Naive thymus-derived CD8-positive, alpha-beta T cell (primary cell): ENCODE measurements around the gene CBX4. TPM values are rescaled to one million over a fixed set of nuclear protein-coding genes. Genes with fewer than 3 reads are reported as not detected.

Source experiments
- ATAC-seq, 2 donors: fragments of 150-1000 bp; cut with Tn5 transposase in 1 of 2; sonication (Bioruptor Pico), chemical (Tn5 transposase) in 1 of 2; 1 replicate in 1 of 2; 2 replicates in 1 of 2; pipeline ENCODE4 v1.10.0; 2021; ENCODE audit warnings: mild to moderate bottlenecking in 2 of 2, moderate library complexity in 2 of 2
- POLR2A ChIA-PET: fragments of 350-600 bp; sonication (Branson Sonifier 250); formaldehyde crosslinking; loops from one replicate; lab custom pipeline; 2021; ENCODE audit warnings: antibody characterized with exemption; lab: Charles Lee
- DNase-seq, 10 donors: peaks; one replicate each; pipeline versions ENCODE4 v3.0.0 to v3.0.0-alpha.2; 2020 to 2022
- H3K27ac Mint-ChIP-seq, 10 donors: one replicate each; pipeline ENCODE4 v1.8.0; 2020 to 2022; ENCODE audit warnings: mild to moderate bottlenecking in 10 of 10, mixed read lengths in 10 of 10, moderate library complexity in 4 of 10, inconsistent platforms in 1 of 10
- H3K27me3 Mint-ChIP-seq, 5 donors: one replicate each; pipeline ENCODE4 v1.8.0; 2021 to 2022; ENCODE audit warnings: mixed read lengths in 5 of 5
- H3K36me3 Mint-ChIP-seq, 3 donors: one replicate each; pipeline ENCODE4 v1.8.0; 2020 to 2022; ENCODE audit warnings: mixed read lengths in 3 of 3, mild to moderate bottlenecking in 2 of 3, inconsistent platforms in 1 of 3
- H3K4me1 Mint-ChIP-seq, 4 donors: one replicate each; pipeline ENCODE4 v1.8.0; 2021 to 2022; ENCODE audit warnings: mixed read lengths in 4 of 4
- H3K4me3 Mint-ChIP-seq, 10 donors: one replicate each; pipeline ENCODE4 v1.8.0; 2020 to 2022; ENCODE audit warnings: mild to moderate bottlenecking in 10 of 10, mixed read lengths in 10 of 10, moderate library complexity in 6 of 10, inconsistent platforms in 1 of 10
- H3K9me3 Mint-ChIP-seq, 9 donors: one replicate each; pipeline ENCODE4 v1.8.0; 2020 to 2022; ENCODE audit warnings: mixed read lengths in 9 of 9, mild to moderate bottlenecking in 3 of 9, inconsistent platforms in 1 of 9, moderate library complexity in 1 of 9
- polyA plus RNA-seq, 3 donors: library from polyadenylated mRNA; unstranded; fragments of 300-500 nt; fragmentation: Illumina TruSeq; gene quantifications; one replicate each; pipeline ENCODE4 v1.2.3, GENCODE V29; 2021
- total RNA-seq, 8 experiments: library from RNA in 2 of 8; stranded (reverse) in 2 of 8; gene quantifications; one replicate each; pipeline ENCODE4 v1.2.3 and lab custom pipeline; 2021 to 2026

CBX4 gene
- total RNA-seq: 10 to 100 TPM; 78.6 to 80.7 TPM
- polyA plus RNA-seq: 10 to 100 TPM in 1 of 3 donors, 1 to 10 TPM in 2; 4.3 to 16.0 (median 9.3) TPM
- total RNA-seq (lab: John Stamatoyannopoulos, UW): 12.8 to 98.9 (median 44.4) reads per million in 6 experiments

- H3K9me3 Mint-ChIP-seq: peaks cover 0 to 2% (median 0%) of the 10 kb centered on the region in 9 donors
- peak; percentile 73 to 75 for ATAC-seq
- peaks cover 0 to 12% (median 4%) of the 10 kb centered on the region in 3 donors for H3K36me3 Mint-ChIP-seq
- H3K4me3 Mint-ChIP-seq: peak within 1 kb of the TSS; percentile 94 to 100 (median 97)
- H3K27ac Mint-ChIP-seq: peak within 1 kb of the TSS; percentile 95 to 99 (median 98)
- H3K4me1 Mint-ChIP-seq: peaks cover 19 to 63% (median 50%) of the 10 kb centered on the region in 4 donors
- H3K27me3 Mint-ChIP-seq: peaks cover 7 to 33% (median 13%) of the 10 kb centered on the region in 5 donors
- POLR2A ChIA-PET: interaction anchor here (0.5 to 9.0 kb wide), 15 partner anchors 9 to 1796 kb away, joined by 3 to 152 read pairs (median 5); partner anchors contain the start of genes CBX2 and CBX8
- DNase-seq: peak; percentile 78 to 94 (median 88)
Observed at GRCh38 chr17:79839356-79840268, at the start of gene CBX4. Gene CBX4, minus strand, starts transcription at chr17:79839440. Its CDS starts 189 bp downstream, at chr17:79839251.

DNA sequence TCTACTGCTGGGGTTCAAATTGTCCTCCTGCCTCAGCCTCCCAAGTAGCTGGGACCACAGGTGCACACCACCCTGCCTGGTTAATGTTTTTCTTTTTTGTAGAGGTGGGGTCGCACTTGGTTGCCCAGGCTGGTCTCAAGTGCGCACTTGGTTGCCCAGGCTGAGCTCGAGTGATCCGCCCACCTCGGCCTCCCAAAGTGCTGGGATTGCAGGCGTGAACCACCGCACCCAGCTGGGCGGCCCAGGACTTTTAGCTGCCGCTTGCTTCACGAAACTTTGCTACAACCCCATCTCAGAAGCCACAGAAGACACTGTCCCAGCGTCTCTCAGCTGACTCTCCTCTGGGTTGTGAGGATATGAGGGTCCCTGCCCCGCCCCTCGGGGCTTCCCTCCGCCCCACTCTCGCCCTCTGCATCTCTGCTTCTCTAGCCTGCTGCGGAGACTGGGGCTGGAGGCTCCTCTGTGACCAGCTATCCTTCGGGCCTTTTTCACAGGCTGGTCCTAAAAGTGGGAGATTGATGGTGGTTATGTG lies 48.8 kb upstream of the CBX4 start:
- H3K4me1 Mint-ChIP-seq: peaks cover 0 to 4% (median 0%) of the 10 kb centered on the region in 4 donors
- H3K4me3 Mint-ChIP-seq: no peak overlapping the region
- no peaks in the 10 kb centered on the region for H3K9me3 Mint-ChIP-seq
- H3K27me3 Mint-ChIP-seq: peaks cover 21 to 57% (median 38%) of the 10 kb centered on the region in 5 donors
- POLR2A ChIA-PET: no interaction called here
- DNase-seq (no peak), ATAC-seq (no peak)
- peaks cover 0 to 2% (median 0%) of the 10 kb centered on the region in 3 donors for H3K36me3 Mint-ChIP-seq
- H3K27ac Mint-ChIP-seq: peak overlapping the region in 1 of 10 donors; percentile 18

- no peak for DNase-seq
- Mint-ChIP-seq H3K27me3 (peaks cover 22 to 57% (median 39%) of the 10 kb centered on the region in 5 donors), H3K9me3 (no peaks in the 10 kb centered on the region), H3K36me3 (peaks cover 0 to 2% (median 0%) of the 10 kb centered on the region in 3 donors), H3K4me3 (no peak overlapping the region), H3K27ac (no peak overlapping the region), H3K4me1 (peaks cover 0 to 3% (median 0%) of the 10 kb centered on the region in 4 donors)
- ATAC-seq: no peak
- POLR2A ChIA-PET: no interaction called here
Observed at GRCh38 chr17:79887451-79887991, 48.3 kb upstream of the CBX4 start.

GRCh38 chr17:79883202-79883601 lies 44.0 kb upstream of the CBX4 start:
- peaks cover 0 to 2% (median 0%) of the 10 kb centered on the region in 3 donors for H3K36me3 Mint-ChIP-seq
- H3K4me1 Mint-ChIP-seq: no peaks in the 10 kb centered on the region
- no peak for DNase-seq
- no peak for ATAC-seq
- H3K27me3 Mint-ChIP-seq: peaks cover 17 to 30% (median 27%) of the 10 kb centered on the region in 5 donors
- no peaks in the 10 kb centered on the region for H3K9me3 Mint-ChIP-seq
- H3K27ac Mint-ChIP-seq: no peak overlapping the region
- no peak overlapping the region for H3K4me3 Mint-ChIP-seq
- POLR2A ChIA-PET: no interaction called here

DNA sequence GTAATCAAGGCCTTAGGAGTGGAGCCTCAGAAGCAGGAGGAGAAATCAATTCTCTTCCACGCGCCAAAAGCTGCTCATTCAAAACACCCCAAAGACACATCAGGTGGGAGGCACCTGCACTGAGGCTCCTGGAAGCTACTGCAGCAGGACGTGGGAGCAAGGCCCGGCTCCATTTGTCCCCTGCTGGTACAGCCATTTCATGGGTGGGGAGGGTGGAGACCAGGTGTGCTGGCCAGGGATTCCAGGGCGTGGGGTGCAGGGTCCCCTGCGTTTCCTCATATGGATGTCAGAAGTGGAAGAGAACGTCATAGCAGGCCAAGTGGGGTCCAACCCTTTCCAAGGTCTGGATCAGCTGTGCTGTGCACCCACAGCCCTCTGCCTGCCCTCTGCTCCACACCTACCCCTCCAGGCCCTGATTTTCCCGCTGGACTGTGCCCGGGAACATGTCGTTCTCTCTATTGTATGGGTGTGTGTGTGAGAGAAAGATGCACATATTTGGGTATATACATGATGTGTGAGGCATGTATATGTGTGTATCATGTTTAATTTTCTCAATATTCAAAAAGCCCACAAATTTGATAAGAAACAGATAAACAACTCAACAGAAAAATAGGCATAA lies 39.2 kb upstream of the CBX4 start:
- H3K4me1 Mint-ChIP-seq: peaks cover 0 to 4% (median 2%) of the 10 kb centered on the region in 4 donors
- no peak for ATAC-seq
- H3K36me3 Mint-ChIP-seq: no peaks in the 10 kb centered on the region
- H3K4me3 Mint-ChIP-seq: no peak overlapping the region
- POLR2A ChIA-PET: no interaction called here
- H3K27ac Mint-ChIP-seq: peak overlapping the region in 1 of 10 donors; percentile 34
- no peaks in the 10 kb centered on the region for H3K9me3 Mint-ChIP-seq
- H3K27me3 Mint-ChIP-seq: peaks cover 5 to 18% (median 13%) of the 10 kb centered on the region in 5 donors
- DNase-seq: no peak

DNA sequence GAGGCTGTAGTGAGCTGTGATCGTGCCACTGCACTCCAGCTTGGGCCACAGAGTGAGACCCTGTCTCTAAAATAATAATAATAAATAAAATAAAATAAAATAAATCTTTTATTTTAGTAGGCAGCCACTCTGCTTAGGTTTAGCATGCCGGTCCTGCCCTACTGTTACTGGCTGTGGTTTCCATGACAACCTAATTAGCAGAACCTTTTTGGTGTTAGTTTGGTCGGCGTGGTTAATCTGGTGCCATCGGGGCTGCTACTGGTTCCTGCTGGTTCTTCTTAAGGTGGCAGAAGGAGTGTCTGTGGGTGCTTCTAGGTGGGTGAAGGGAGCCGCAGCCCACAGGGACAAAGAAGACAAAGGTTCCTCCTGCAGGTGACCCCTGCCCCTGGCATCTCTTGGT lies 37.8 kb upstream of the CBX4 start:
- Mint-ChIP-seq H3K27me3 (peaks cover 2 to 15% (median 11%) of the 10 kb centered on the region in 5 donors), H3K27ac (no peak overlapping the region), H3K4me3 (no peak overlapping the region), H3K4me1 (peaks cover 0 to 7% (median 3%) of the 10 kb centered on the region in 4 donors), H3K36me3 (no peaks in the 10 kb centered on the region), H3K9me3 (no peaks in the 10 kb centered on the region)
- POLR2A ChIA-PET: no interaction called here
- ATAC-seq (no peak), DNase-seq (no peak)

GRCh38 chr17:79875511-79875910 lies 36.3 kb upstream of the CBX4 start:
- POLR2A ChIA-PET: no interaction called here
- H3K27me3 Mint-ChIP-seq: peaks cover under 1 to 13% (median 8%) of the 10 kb centered on the region in 5 donors
- H3K4me3 Mint-ChIP-seq: no peak overlapping the region
- H3K4me1 Mint-ChIP-seq: peaks cover 0 to 7% (median 3%) of the 10 kb centered on the region in 4 donors
- no peaks in the 10 kb centered on the region for H3K36me3 Mint-ChIP-seq
- ATAC-seq (no peak), DNase-seq (no peak)
- no peak overlapping the region for H3K27ac Mint-ChIP-seq
- no peaks in the 10 kb centered on the region for H3K9me3 Mint-ChIP-seq

DNA sequence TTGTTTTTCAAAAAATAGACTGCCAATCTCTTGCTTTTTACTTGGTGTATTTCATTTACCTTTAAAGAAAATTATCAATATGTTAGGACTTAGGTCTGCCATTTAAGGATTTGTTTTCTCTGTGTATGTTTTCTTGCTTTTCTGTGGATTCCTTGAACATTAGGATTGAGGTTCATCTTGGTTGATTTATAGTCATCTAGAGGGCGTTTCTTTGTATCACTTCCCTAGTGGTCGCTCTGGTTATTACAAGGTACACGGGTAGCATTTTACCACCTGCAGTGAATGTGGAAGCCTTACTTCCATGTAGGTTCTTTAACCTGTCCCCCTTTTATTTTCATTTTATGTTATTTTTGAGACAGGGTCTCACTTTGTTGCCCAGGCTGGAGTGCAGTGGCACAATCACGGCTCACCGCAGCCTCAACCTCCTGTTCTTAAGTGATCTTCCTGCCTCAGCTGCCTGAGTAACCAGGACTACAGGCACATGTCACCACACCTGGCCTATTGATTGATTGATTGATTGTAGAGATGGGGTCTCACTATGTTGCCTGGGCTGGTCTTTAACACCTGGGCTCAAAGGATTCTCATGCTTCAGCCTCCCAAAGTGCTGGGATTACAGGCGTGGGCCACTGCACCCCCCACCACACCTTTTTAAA lies 35.2 kb upstream of the CBX4 start:
- ATAC-seq: peak; percentile 79 to 94

DNA sequence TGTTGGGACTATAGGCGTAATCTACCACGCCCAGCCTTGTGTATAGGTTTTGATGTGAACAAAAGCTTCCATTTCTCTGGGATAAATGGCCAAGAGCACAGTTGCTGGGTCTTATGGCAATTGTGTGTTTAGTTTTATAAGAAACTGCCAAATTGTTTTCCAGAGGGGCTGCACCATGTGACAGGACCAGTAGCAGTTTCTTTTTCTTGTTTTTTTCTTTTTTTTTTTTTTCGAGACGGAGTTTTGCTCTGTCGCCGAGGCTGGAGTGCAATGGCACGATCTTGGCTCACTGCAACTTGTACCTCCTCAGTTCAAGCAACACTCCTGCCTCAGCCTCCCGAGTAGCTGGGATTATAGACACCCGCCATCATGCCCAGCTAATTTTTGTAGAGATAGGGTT lies 34.3 kb upstream of the CBX4 start:
- no peaks in the 10 kb centered on the region for H3K9me3 Mint-ChIP-seq
- H3K4me3 Mint-ChIP-seq: no peak overlapping the region
- DNase-seq: no peak
- H3K4me1 Mint-ChIP-seq: peaks cover 0 to 7% (median 3%) of the 10 kb centered on the region in 4 donors
- peaks cover 0 to 11% (median 10%) of the 10 kb centered on the region in 5 donors for H3K27me3 Mint-ChIP-seq
- POLR2A ChIA-PET: interaction anchor here (0.7 kb wide), 1 partner anchor 36 kb away, joined by 3 read pairs; no protein-coding TSS in a partner anchor
- no peak for ATAC-seq
- no peak overlapping the region for H3K27ac Mint-ChIP-seq
- no peaks in the 10 kb centered on the region for H3K36me3 Mint-ChIP-seq

More for the DNA sequence above, 35.2 kb upstream of the CBX4 start:
- no peak overlapping the region for H3K4me3 Mint-ChIP-seq
- H3K27ac Mint-ChIP-seq: peak overlapping the region in 1 of 10 donors; percentile 25
- no peaks in the 10 kb centered on the region for H3K36me3 Mint-ChIP-seq
- no peaks in the 10 kb centered on the region for H3K9me3 Mint-ChIP-seq
- DNase-seq: peak in 6 of 10 donors; percentile 13 to 49 (median 28)
- H3K4me1 Mint-ChIP-seq: peaks cover 0 to 7% (median 3%) of the 10 kb centered on the region in 4 donors
- POLR2A ChIA-PET: no interaction called here
- H3K27me3 Mint-ChIP-seq: peaks cover 0 to 12% (median 10%) of the 10 kb centered on the region in 5 donors

- Mint-ChIP-seq H3K36me3 (no peaks in the 10 kb centered on the region), H3K27ac (peak overlapping the region in 1 of 10 donors; percentile 39)
- POLR2A ChIA-PET: no interaction called here
Observed at GRCh38 chr17:79872762-79873161, 33.5 kb upstream of the CBX4 start.

DNA sequence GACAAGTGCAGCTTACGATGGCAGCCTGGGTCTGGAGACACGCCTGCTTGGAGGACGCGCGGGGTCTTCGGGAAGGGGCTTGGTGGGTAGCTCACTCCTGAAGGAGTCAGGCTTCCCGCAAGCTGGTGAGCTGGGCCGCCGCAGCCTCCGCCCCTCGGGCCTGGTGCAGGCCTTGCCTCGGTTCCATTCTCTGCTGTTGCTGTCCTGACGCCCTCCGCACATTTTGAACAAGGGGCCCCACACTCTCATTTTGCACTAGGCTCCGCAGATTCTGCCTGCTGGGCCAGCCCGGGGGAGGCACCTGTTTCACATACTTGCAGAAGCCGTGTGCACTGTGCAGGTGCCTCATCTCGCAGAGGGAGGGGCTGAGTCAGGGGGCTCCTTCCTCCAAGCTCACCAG lies 31.9 kb upstream of the CBX4 start:
- no peak overlapping the region for H3K27ac Mint-ChIP-seq
- H3K4me1 Mint-ChIP-seq: peaks cover 0 to 15% (median 5%) of the 10 kb centered on the region in 4 donors
- POLR2A ChIA-PET: no interaction called here
- ATAC-seq: no peak
- H3K4me3 Mint-ChIP-seq: no peak overlapping the region
- peaks cover 0 to 8% (median 0%) of the 10 kb centered on the region in 5 donors for H3K27me3 Mint-ChIP-seq
- no peaks in the 10 kb centered on the region for H3K36me3 Mint-ChIP-seq
- peak in 1 of 10 donors; percentile 36 for DNase-seq
- no peaks in the 10 kb centered on the region for H3K9me3 Mint-ChIP-seq

More at GRCh38 chr17:79872762-79873161, 33.5 kb upstream of the CBX4 start:
- DNase-seq: no peak
- ATAC-seq: no peak
- Mint-ChIP-seq H3K4me3 (no peak overlapping the region), H3K4me1 (peaks cover 0 to 7% (median 3%) of the 10 kb centered on the region in 4 donors), H3K27me3 (peaks cover 0 to 10% (median 4%) of the 10 kb centered on the region in 5 donors), H3K9me3 (no peaks in the 10 kb centered on the region)
